Activated T-cell treated with anti-CD3 and anti-CD28 coated beads, Interleukin-2, amount 50 U/mL, for 48 hours (primary cell): ENCODE results near the gene USP34.

Experiments
- DNase-seq, 2 experiments: peaks; one replicate each; pipeline ENCODE4 v3.0.0-alpha.2; 2020

USP34 gene

GRCh38 chr2:61291851-61292575, 178.9 kb downstream of the USP34 start:
- no peak for DNase-seq

- no peak for DNase-seq
These were observed 182.6 kb downstream of the USP34 start for GRCh38 chr2:61288070-61288841.

- no peak for DNase-seq
These were observed 183.6 kb downstream of the USP34 start for GRCh38 chr2:61287254-61287653.

GRCh38 chr2:61283443-61284160, 187.3 kb downstream of the USP34 start:
- no peak for DNase-seq

GRCh38 chr2:61282104-61282590, 188.7 kb downstream of the USP34 start:
- DNase-seq, result no peak

- no peak for DNase-seq
These were observed 189.6 kb downstream of the USP34 start for GRCh38 chr2:61281321-61281720.

- no peak for DNase-seq
These were observed 193.1 kb downstream of the USP34 start for GRCh38 chr2:61277756-61278155.

- DNase-seq, result no peak
These were observed 195.2 kb downstream of the USP34 start for GRCh38 chr2:61275575-61276184.

GRCh38 chr2:61272421-61273070, 198.3 kb downstream of the USP34 start:
- DNase-seq, result no peak

- DNase-seq, result no peak
These were observed 202.6 kb downstream of the USP34 start for GRCh38 chr2:61268249-61268648.

- no peak for DNase-seq
These were observed 204.0 kb downstream of the USP34 start for GRCh38 chr2:61266632-61267505.

GRCh38 chr2:61263830-61264229, 207.1 kb downstream of the USP34 start:
- DNase-seq, result no peak

GRCh38 chr2:61262699-61263098, 208.2 kb downstream of the USP34 start:
- no peak for DNase-seq

GRCh38 chr2:61257446-61257845, 213.4 kb downstream of the USP34 start:
- no peak for DNase-seq

GRCh38 chr2:61255580-61256437, 215.1 kb downstream of the USP34 start:
- no peak for DNase-seq

- no peak for DNase-seq
These were observed 216.4 kb downstream of the USP34 start for GRCh38 chr2:61254536-61254935.

- no peak for DNase-seq
These were observed 217.8 kb downstream of the USP34 start for GRCh38 chr2:61253136-61253535.

GRCh38 chr2:61252031-61252430, 218.9 kb downstream of the USP34 start:
- DNase-seq, result no peak

GRCh38 chr2:61249521-61250071, 221.3 kb downstream of the USP34 start:
- no peak for DNase-seq

- no peak for DNase-seq
These were observed 223.6 kb downstream of the USP34 start for GRCh38 chr2:61247204-61247812.
